Karpas-422 (cell line): ENCODE data around the gene LPCAT2. TPM values are rescaled to one million over a fixed set of nuclear protein-coding genes. Genes with fewer than 3 reads are reported as not detected.

ENCODE experiments used
- DNase-seq: peaks from one replicate; pipeline ENCODE4 v3.0.0-alpha.2; 2015
- H2AFZ ChIP-seq: fragments of 200-600 bp; sonication (generic); 2 replicates; pipeline ENCODE4 v1.6.1; 2014; ENCODE audit warnings: antibody characterized with exemption, low read length, mixed read lengths
- H3K27ac ChIP-seq: fragments of 200-600 bp; sonication (generic); 2 replicates; pipeline ENCODE4 v1.5.1; 2014; ENCODE audit warnings: mild to moderate bottlenecking, low read length, moderate library complexity
- H3K27me3 ChIP-seq: fragments of 200-600 bp; sonication (generic); 2 replicates; pipeline ENCODE4 v1.6.1; 2014; ENCODE audit warnings: low read length, mixed read lengths
- H3K36me3 ChIP-seq: fragments of 200-600 bp; sonication (generic); 2 replicates; pipeline ENCODE4 v1.6.1; 2014; ENCODE audit warnings: low read length, mixed read lengths; ENCODE audit not compliant: insufficient read depth
- H3K4me1 ChIP-seq: fragments of 200-600 bp; sonication (generic); 2 replicates; pipeline ENCODE4 v1.6.1; 2014; ENCODE audit warnings: mild to moderate bottlenecking, low read length, mixed read lengths
- H3K4me2 ChIP-seq: fragments of 200-600 bp; sonication (generic); 2 replicates; pipeline ENCODE4 v1.6.1; 2014; ENCODE audit warnings: low read length, low read depth, mild to moderate bottlenecking; ENCODE audit not compliant: poor library complexity, severe bottlenecking
- H3K4me3 ChIP-seq: fragments of 200-600 bp; sonication (generic); 2 replicates; pipeline ENCODE4 v1.5.1; 2014; ENCODE audit warnings: mild to moderate bottlenecking, antibody characterized with exemption, low read length, mixed read lengths
- H3K79me2 ChIP-seq: fragments of 200-600 bp; sonication (generic); 2 replicates; pipeline ENCODE4 v1.6.1; 2014; ENCODE audit warnings: mild to moderate bottlenecking, low read length, mixed read lengths
- H3K9ac ChIP-seq: fragments of 200-600 bp; sonication (generic); 2 replicates; pipeline ENCODE4 v1.6.0; 2014; ENCODE audit warnings: low read length
- H3K9me2 ChIP-seq: fragments of 200-600 bp; sonication (generic), shearing (Covaris generic); replicated peaks from 2 replicates; pipeline ENCODE4 v1.6.0; 2014; ENCODE audit warnings: mild to moderate bottlenecking, low read length, moderate library complexity; ENCODE audit not compliant: insufficient read depth
- H3K9me3 ChIP-seq: fragments of 300-700, 200-600 bp; sonication (generic); 2 replicates; pipeline ENCODE4 v1.6.1; 2014; ENCODE audit warnings: low read length, mixed read lengths
- H4K20me1 ChIP-seq: fragments of 200-600 bp; sonication (generic); 2 replicates; pipeline ENCODE4 v1.6.1; 2014; ENCODE audit warnings: mild to moderate bottlenecking, antibody characterized with exemption, low read length, low read depth; ENCODE audit not compliant: insufficient read depth
- total RNA-seq: library from RNA; depleted of rRNA; stranded (reverse); fragments of >200 nt; shearing (Covaris generic); gene quantifications from 2 replicates; pipeline ENCODE4 v1.2.3, GENCODE V29; 2014; ENCODE audit warnings: low replicate concordance

LPCAT2 gene
- total RNA-seq, 1 experiment from 2014 or later: not detected

DNA sequence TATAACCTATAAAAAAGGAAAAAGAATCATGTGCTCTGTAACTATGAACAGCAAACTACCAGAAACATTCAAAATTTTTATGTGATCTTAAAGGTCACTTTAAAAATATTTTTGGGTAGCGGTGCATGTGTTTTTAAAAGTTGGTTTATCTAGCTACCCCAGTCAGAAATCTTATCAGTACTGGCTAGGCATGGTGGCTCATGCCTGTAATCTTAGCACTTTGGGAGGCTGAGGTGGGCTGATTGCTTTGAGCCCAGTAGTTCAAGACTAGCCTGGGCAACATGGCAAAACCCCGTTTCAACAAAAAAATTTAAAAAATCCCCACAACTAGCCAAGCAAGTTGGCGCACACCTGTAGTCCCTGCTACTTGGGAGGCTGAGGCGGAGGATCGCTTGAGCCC, 61.3 kb downstream of the LPCAT2 start:
- Histone ChIP-seq H3K9me3 (no peaks in the 10 kb centered on the region), H3K9me2 (no peaks in the 10 kb centered on the region), H3K36me3 (no peaks in the 10 kb centered on the region), H3K27me3 (no peaks in the 10 kb centered on the region), H3K9ac (no peak overlapping the region), H2AFZ (no peak overlapping the region), H3K79me2 (no peaks in the 10 kb centered on the region), H3K27ac (no peak overlapping the region), H3K4me2 (no peak overlapping the region), H3K4me3 (no peak overlapping the region), H3K4me1 (peaks cover 6% of the 10 kb centered on the region; the same call in 1 of the 2 replicates), H4K20me1 (no peaks in the 10 kb centered on the region)
- no peak for DNase-seq

DNA sequence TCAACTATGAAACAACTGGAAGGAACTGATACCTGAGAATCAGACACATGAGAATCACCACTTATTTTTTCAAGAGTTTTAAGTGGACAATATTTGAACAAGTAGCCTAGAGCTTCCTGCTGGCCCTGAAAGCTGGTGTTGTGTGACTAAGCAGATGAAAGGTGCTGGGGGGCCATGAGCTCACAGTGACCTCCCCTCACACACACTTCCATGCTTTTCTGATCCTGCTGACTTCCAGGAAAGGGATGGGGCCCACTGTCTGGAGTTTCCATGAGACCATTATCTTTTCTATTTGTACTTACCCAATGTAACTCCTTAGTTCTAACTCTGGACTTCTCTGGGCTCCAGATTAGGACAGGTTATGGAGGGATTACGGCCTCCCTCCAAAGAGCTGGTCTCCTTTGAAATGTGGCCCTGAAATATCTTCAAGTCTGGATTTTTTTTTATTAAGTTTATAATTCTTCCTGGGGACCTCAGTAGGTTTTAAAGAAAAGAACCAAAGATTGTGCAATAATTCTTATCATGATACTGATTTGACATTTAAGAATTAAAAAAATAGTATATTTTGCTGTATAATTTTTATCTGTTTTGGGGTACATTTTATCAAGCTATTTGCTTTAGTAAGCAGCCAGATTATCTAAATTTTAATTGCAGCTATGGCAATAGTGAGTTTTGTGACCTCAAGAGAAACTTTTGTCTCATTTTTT, 62.5 kb downstream of the LPCAT2 start:
- Histone ChIP-seq H3K79me2 (no peaks in the 10 kb centered on the region), H3K4me1 (peaks cover 6% of the 10 kb centered on the region; the same call in 1 of the 2 replicates), H3K4me3 (no peak overlapping the region), H2AFZ (no peak overlapping the region), H3K9ac (no peak overlapping the region), H3K4me2 (no peak overlapping the region), H3K36me3 (no peaks in the 10 kb centered on the region), H3K9me3 (no peaks in the 10 kb centered on the region), H3K27me3 (no peaks in the 10 kb centered on the region), H3K9me2 (no peaks in the 10 kb centered on the region), H4K20me1 (no peaks in the 10 kb centered on the region), H3K27ac (no peak overlapping the region)
- DNase-seq: no peak

- H3K9ac ChIP-seq: no peak overlapping the region
- no peak for DNase-seq
- H3K79me2 ChIP-seq: no peaks in the 10 kb centered on the region
- H3K27me3 ChIP-seq: no peaks in the 10 kb centered on the region
- H3K4me1 ChIP-seq: peaks cover 6% of the 10 kb centered on the region; the same call in 1 of the 2 replicates
- H3K4me3 ChIP-seq: no peak overlapping the region
- no peak overlapping the region for H3K4me2 ChIP-seq
- no peak overlapping the region for H2AFZ ChIP-seq
- no peaks in the 10 kb centered on the region for H3K9me2 ChIP-seq
- no peaks in the 10 kb centered on the region for H4K20me1 ChIP-seq
- H3K9me3 ChIP-seq: no peaks in the 10 kb centered on the region
- no peak overlapping the region for H3K27ac ChIP-seq
- no peaks in the 10 kb centered on the region for H3K36me3 ChIP-seq
Observed at GRCh38 chr16:55572439-55572838, 63.6 kb downstream of the LPCAT2 start.

DNA sequence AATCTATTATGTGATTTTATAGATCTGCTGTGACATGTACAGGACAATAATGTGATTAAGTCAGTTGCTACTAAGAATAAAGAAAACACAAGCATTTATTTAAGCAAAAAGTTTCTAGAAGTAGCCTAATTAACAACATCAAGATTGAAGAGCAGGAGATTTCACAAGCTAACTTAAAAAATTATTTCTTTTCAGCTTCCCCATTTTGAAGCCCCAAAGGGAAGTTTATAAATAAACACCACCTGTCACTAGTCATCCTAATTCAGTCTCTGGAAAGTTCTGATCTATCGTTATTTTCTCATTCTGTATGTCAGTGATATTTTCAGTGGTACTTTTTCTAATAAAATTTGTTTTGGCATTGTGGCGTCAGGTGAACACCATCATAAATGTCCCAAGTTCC, 65.9 kb downstream of the LPCAT2 start:
- no peak overlapping the region for H3K4me3 ChIP-seq
- no peaks in the 10 kb centered on the region for H3K36me3 ChIP-seq
- H3K27me3 ChIP-seq: no peaks in the 10 kb centered on the region
- H3K79me2 ChIP-seq: no peaks in the 10 kb centered on the region
- peaks cover 3% of the 10 kb centered on the region; the same call in 1 of the 2 replicates for H3K4me1 ChIP-seq
- H3K9ac ChIP-seq: no peak overlapping the region
- no peak overlapping the region for H2AFZ ChIP-seq
- H3K4me2 ChIP-seq: no peak overlapping the region
- H4K20me1 ChIP-seq: no peaks in the 10 kb centered on the region
- H3K9me2 ChIP-seq: no peaks in the 10 kb centered on the region
- no peak overlapping the region for H3K27ac ChIP-seq
- no peak for DNase-seq
- H3K9me3 ChIP-seq: no peaks in the 10 kb centered on the region

GRCh38 chr16:55575496-55575895, 66.6 kb downstream of the LPCAT2 start:
- H3K9ac ChIP-seq: no peak overlapping the region
- H3K36me3 ChIP-seq: no peaks in the 10 kb centered on the region
- H3K27me3 ChIP-seq: no peaks in the 10 kb centered on the region
- H4K20me1 ChIP-seq: no peaks in the 10 kb centered on the region
- H3K4me3 ChIP-seq: no peak overlapping the region
- no peaks in the 10 kb centered on the region for H3K79me2 ChIP-seq
- H3K27ac ChIP-seq: no peak overlapping the region
- no peak overlapping the region for H3K4me2 ChIP-seq
- no peaks in the 10 kb centered on the region for H3K9me2 ChIP-seq
- H3K4me1 ChIP-seq: peaks cover 3% of the 10 kb centered on the region; the same call in 1 of the 2 replicates
- H3K9me3 ChIP-seq: no peaks in the 10 kb centered on the region
- no peak for DNase-seq
- no peak overlapping the region for H2AFZ ChIP-seq

DNA sequence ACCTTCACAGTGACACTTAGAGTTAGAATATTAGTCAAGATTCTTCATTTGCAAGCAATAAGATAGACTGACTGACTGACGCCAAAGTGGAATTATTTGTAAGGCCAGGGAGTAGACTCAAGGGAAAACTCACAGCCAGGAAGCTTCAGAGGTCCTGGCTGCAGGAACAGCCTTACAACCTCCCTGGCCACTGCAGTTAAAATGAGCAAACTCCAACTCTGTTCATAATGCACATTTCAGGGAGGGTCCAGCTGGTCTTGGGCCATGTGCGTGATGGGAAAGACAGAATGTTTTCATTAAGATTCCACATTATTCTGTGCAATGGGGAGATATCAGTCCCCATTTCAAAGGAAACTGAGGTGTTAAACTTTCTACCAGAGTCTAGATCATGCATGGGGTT, 67.5 kb downstream of the LPCAT2 start:
- no peak overlapping the region for H2AFZ ChIP-seq
- H3K4me2 ChIP-seq: no peak overlapping the region
- H4K20me1 ChIP-seq: no peaks in the 10 kb centered on the region
- H3K9me2 ChIP-seq: no peaks in the 10 kb centered on the region
- H3K79me2 ChIP-seq: no peaks in the 10 kb centered on the region
- peaks cover 3% of the 10 kb centered on the region; the same call in 1 of the 2 replicates for H3K4me1 ChIP-seq
- no peak overlapping the region for H3K27ac ChIP-seq
- H3K9me3 ChIP-seq: no peaks in the 10 kb centered on the region
- no peak overlapping the region for H3K9ac ChIP-seq
- H3K27me3 ChIP-seq: no peaks in the 10 kb centered on the region
- no peaks in the 10 kb centered on the region for H3K36me3 ChIP-seq
- DNase-seq: no peak
- no peak overlapping the region for H3K4me3 ChIP-seq

DNA sequence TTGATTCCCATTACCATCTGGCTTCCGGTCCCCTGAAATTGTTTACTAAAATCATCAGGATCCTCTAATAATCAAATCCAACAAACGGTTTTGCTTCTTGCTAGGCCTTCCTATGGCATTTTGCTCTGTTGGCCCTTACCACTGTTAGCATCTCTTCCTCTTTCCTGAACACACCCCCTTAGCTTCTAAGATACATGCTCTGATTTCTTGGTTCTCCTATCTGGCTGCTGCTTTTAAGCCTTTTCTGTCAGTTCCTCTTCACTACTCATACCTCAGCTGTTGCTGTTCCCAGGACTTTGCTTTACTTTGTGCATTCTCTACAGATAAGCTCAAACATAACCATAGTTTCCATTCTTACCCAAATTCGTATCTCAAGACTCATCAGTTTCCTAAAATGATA, 69.0 kb downstream of the LPCAT2 start:
- peaks cover 3% of the 10 kb centered on the region; the same call in 1 of the 2 replicates for H3K4me1 ChIP-seq
- H3K27ac ChIP-seq: no peak overlapping the region
- no peaks in the 10 kb centered on the region for H3K9me2 ChIP-seq
- H3K4me3 ChIP-seq: no peak overlapping the region
- H3K79me2 ChIP-seq: no peaks in the 10 kb centered on the region
- H4K20me1 ChIP-seq: no peaks in the 10 kb centered on the region
- H3K9ac ChIP-seq: no peak overlapping the region
- H3K4me2 ChIP-seq: no peak overlapping the region
- peak; percentile 37 for DNase-seq
- H3K9me3 ChIP-seq: no peaks in the 10 kb centered on the region
- H3K27me3 ChIP-seq: no peaks in the 10 kb centered on the region
- H2AFZ ChIP-seq: no peak overlapping the region
- no peaks in the 10 kb centered on the region for H3K36me3 ChIP-seq

DNA sequence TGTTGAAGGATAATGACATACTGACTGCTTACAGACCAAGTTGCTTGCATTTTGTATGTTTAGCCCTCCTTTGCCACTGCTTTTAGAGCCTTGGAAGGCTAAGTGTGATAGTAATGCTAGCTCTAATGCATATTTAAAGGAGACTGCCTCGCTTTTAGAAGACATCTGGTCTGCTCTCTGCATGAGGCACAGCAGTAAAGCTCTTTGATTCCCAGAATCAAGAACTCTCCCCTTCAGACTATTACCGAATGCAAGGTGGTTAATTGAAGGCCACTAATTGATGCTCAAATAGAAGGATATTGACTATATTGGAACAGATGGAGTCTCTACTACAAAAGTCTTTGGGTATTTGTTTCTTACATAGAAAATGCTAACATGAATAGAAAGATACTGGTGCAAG, 76.8 kb downstream of the LPCAT2 start:
- Histone ChIP-seq H3K4me3 (no peak overlapping the region), H3K27me3 (no peaks in the 10 kb centered on the region), H3K9me2 (no peaks in the 10 kb centered on the region), H3K9me3 (no peaks in the 10 kb centered on the region), H3K79me2 (no peaks in the 10 kb centered on the region), H3K9ac (no peak overlapping the region), H3K4me1 (no peaks in the 10 kb centered on the region), H2AFZ (no peak overlapping the region), H3K36me3 (no peaks in the 10 kb centered on the region), H3K4me2 (no peak overlapping the region), H3K27ac (no peak overlapping the region), H4K20me1 (no peaks in the 10 kb centered on the region)
- no peak for DNase-seq
